Activated T-helper 17 cell treated with anti-CD3 and anti-CD28 coated beads, Interleukin-2, amount 50 U/mL, for 72 hours (primary cell): ENCODE data around the gene SSRP1. TPM values are rescaled to one million over a fixed set of nuclear protein-coding genes. Genes with fewer than 3 reads are reported as not detected.
"Not testable (repeated sequence)": the region's sequence is repeated elsewhere in the genome, so short reads cannot be mapped to it uniquely, and the experiment has no call there.

Experiments
- ATAC-seq: fragments of 150-1000 bp; cut with Tn5 transposase; replicated peaks from 2 replicates; pipeline ENCODE4 v1.10.0; 2021; ENCODE audit warnings: mild to moderate bottlenecking, moderate library complexity
- H3K27ac Mint-ChIP-seq: one replicate; pipeline ENCODE4 v1.8.0; 2022; ENCODE audit warnings: mixed read lengths
- H3K27me3 Mint-ChIP-seq: one replicate; pipeline ENCODE4 v1.8.0; 2022; ENCODE audit warnings: mixed read lengths
- H3K36me3 Mint-ChIP-seq: one replicate; pipeline ENCODE4 v1.8.0; 2022; ENCODE audit warnings: low read depth, mild to moderate bottlenecking, mixed read lengths
- H3K4me1 Mint-ChIP-seq: one replicate; pipeline ENCODE4 v1.8.0; 2022; ENCODE audit warnings: mixed read lengths
- H3K4me3 Mint-ChIP-seq: one replicate; pipeline ENCODE4 v1.8.0; 2022; ENCODE audit warnings: mild to moderate bottlenecking, mixed read lengths
- H3K9me3 Mint-ChIP-seq: one replicate; pipeline ENCODE4 v1.8.0; 2022; ENCODE audit warnings: mixed read lengths
- total RNA-seq, 2 donors: library from RNA; stranded (reverse); gene quantifications; one replicate each; pipeline ENCODE4 v1.2.3, GENCODE V29; 2022

The SSRP1 gene
- total RNA-seq, 2 donors from 2014 or later: 92.1 to 171 TPM

GRCh38 chr11:57336856-57337255 lies 1.2 kb upstream of the SSRP1 start:
- not testable (repeated sequence) for H3K27me3 Mint-ChIP-seq

DNA sequence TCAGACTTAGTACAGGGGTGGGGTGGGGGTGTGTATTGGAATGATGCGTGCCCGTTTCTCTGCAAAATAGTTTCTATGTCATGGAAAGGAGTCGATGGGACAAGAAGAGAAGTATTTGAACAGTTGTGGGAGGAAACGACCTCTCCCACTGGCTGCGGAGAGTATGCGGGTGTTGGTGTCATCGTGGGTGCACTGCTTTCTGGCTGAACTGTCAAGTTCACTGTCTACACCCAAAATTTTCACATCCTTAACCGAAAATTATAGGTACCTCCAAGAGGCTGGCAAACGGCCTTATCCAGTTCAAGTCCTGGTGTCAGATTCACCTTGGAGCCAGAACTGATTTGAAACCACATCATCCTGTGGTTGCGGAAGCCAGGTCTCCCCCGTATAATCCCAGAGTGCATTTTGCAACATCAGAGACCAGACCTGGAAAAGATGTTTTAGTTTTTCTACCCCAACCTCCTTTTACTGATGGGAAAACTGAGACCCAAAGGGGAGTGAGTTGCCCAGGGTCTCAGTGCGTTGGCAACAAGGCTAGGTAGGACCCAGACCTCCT lies 497 bp upstream of the SSRP1 start:
- ATAC-seq: peak; percentile 24
- H3K4me3 Mint-ChIP-seq: peak overlapping the region; percentile 97
- no peaks in the 10 kb centered on the region for H3K9me3 Mint-ChIP-seq
- peaks cover 47% of the 10 kb centered on the region for H3K36me3 Mint-ChIP-seq
- peaks cover 18% of the 10 kb centered on the region for H3K4me1 Mint-ChIP-seq
- H3K27ac Mint-ChIP-seq: peak overlapping the region; percentile 99
- no peaks in the 10 kb centered on the region for H3K27me3 Mint-ChIP-seq

More at GRCh38 chr11:57336856-57337255, 1.2 kb upstream of the SSRP1 start:
- Mint-ChIP-seq H3K36me3 (peaks cover 40% of the 10 kb centered on the region), H3K4me3 (peak overlapping the region; percentile 97), H3K27ac (peak overlapping the region; percentile 99), H3K4me1 (peaks cover 18% of the 10 kb centered on the region)
- not testable (repeated sequence) for ATAC-seq, H3K9me3 Mint-ChIP-seq

DNA sequence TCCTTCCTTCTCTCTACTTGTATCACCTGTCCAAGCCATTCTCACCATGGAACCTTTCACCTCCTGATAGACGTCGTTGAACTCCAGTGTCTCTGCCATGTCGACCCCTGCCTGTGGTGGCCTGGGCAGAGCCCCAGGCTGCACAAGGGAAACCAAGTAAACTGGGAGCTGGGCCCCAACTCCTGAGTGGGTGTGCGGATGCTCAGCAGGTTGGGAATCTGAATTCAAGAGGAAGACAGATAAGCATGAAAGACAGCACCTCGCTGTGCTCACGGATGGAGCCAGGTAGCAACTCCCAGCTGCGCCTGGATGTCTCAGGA lies 709 bp downstream of the SSRP1 start:
- ATAC-seq: no peak
- peaks cover 59% of the 10 kb centered on the region for H3K36me3 Mint-ChIP-seq
- H3K27ac Mint-ChIP-seq: peak overlapping the region; percentile 90
- H3K9me3 Mint-ChIP-seq: no peaks in the 10 kb centered on the region
- H3K27me3 Mint-ChIP-seq: no peaks in the 10 kb centered on the region
- peaks cover 28% of the 10 kb centered on the region for H3K4me1 Mint-ChIP-seq
- peak overlapping the region; percentile 97 for H3K4me3 Mint-ChIP-seq

DNA sequence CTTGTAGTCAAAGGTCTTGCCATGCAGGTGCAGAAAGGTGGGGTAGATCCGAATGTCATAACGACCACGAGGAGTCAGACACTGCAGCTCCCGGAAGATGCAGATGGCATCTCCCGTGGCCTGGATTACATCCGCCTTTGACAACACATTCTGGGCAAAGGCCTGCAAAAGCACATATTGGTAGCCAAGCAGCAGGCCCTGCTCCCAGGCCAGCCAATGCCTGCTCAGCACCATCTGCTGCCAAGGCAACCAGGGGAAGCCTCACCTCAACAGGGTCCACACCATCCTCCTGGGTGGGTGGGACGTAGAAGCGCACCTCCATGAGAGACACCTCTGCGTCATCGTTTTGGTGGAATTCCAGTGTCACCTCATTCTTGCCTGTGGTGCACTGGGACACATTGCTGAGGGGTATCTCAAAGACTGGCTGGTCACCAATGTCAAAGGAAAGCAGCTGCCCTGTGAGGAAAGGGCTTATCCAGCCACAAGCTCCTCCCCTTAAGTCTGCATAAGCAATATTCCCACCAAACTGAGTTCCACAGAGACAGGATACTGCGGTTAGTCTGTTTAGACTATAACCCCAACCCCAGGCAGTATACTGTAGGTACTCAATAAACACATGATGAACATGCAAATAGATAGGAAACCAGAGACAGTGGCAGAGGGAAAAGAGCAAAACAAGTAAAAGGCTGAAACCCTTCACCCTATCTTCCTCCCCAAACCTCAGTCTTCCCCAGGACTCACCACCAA lies 2.8 kb downstream of the SSRP1 start:
- H3K4me3 Mint-ChIP-seq: peak overlapping the region; percentile 21
- peaks cover 39% of the 10 kb centered on the region for H3K4me1 Mint-ChIP-seq
- ATAC-seq: no peak
- H3K9me3 Mint-ChIP-seq: no peaks in the 10 kb centered on the region
- no peaks in the 10 kb centered on the region for H3K27me3 Mint-ChIP-seq
- no peak overlapping the region for H3K27ac Mint-ChIP-seq
- peaks cover 80% of the 10 kb centered on the region for H3K36me3 Mint-ChIP-seq

GRCh38 chr11:57331720-57332119 lies 4.0 kb downstream of the SSRP1 start:
- no peak overlapping the region for H3K27ac Mint-ChIP-seq
- no peak for ATAC-seq
- H3K9me3 Mint-ChIP-seq: no peaks in the 10 kb centered on the region
- peaks cover 92% of the 10 kb centered on the region for H3K36me3 Mint-ChIP-seq
- no peaks in the 10 kb centered on the region for H3K27me3 Mint-ChIP-seq
- H3K4me3 Mint-ChIP-seq: no peak overlapping the region
- H3K4me1 Mint-ChIP-seq: peaks cover 45% of the 10 kb centered on the region

DNA sequence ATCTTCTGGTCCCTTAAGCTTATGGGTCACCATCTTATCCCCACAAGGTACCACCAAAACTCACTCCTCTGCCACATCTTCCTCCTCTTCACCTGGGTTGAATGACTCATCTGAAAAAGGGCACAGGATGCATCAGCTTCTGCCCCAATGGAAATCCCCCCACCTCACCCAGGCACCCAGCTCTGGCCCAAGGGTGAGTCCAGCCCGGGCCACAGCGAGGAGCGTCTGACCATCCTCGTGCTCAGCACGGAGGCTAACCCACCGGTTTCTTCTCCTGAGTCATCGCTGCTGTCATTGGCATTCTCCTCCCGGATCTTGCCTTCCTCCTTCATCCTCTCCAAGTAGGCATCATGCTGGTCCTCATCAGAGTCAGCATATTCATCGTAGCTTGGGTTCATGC lies 5.7 kb downstream of the SSRP1 start:
- ATAC-seq: peak; percentile 79
- peak overlapping the region; percentile 29 for H3K27ac Mint-ChIP-seq

DNA sequence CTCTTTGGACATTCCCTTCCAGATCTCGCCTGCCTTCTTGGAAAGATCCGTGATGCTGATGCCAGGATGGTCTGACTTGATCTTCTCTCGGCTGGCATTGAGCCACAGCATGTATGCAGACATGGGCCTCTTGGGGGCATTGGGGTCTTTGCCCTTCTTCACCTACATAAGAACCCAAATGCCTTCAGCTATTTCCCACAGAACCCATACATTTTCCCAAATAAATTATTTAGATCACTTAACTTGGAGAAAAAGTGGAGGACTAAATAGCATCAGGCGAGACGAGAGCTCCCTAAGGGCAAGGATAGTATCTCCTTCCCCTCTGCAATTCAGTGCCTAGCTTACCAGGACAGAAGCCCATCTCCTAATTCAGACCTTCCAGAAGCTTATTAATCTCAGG lies 8.0 kb downstream of the SSRP1 start:
- Mint-ChIP-seq H3K4me1 (peaks cover 55% of the 10 kb centered on the region), H3K9me3 (no peaks in the 10 kb centered on the region), H3K36me3 (peaks cover 78% of the 10 kb centered on the region), H3K27me3 (no peaks in the 10 kb centered on the region), H3K4me3 (no peak overlapping the region), H3K27ac (no peak overlapping the region)
- ATAC-seq: no peak

More for the DNA sequence above, 5.7 kb downstream of the SSRP1 start:
- H3K4me3 Mint-ChIP-seq: peak overlapping the region; percentile 43
- no peaks in the 10 kb centered on the region for H3K27me3 Mint-ChIP-seq
- H3K4me1 Mint-ChIP-seq: peaks cover 56% of the 10 kb centered on the region
- no peaks in the 10 kb centered on the region for H3K9me3 Mint-ChIP-seq
- H3K36me3 Mint-ChIP-seq: peaks cover 100% of the 10 kb centered on the region

DNA sequence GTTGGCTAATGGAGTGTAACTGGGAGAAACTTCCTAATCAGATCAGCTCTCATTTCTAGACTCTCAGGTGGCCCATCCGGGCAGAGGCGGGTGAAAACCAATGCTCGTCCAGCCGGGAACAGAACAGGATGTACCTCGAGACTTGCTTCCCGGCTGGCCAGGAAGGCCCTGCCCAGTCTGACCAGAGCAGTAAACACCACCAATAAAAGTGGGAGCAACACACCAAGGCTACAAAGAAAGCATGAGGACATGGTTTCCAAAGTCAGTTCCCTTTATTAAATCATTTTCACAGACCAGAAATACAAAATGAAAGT lies 10.0 kb downstream of the SSRP1 start:
- Mint-ChIP-seq H3K27me3 (no peaks in the 10 kb centered on the region), H3K4me3 (peak overlapping the region; percentile 88), H3K36me3 (peaks cover 63% of the 10 kb centered on the region), H3K27ac (peak overlapping the region; percentile 90), H3K9me3 (no peaks in the 10 kb centered on the region), H3K4me1 (peaks cover 66% of the 10 kb centered on the region)
- ATAC-seq: peak; percentile 2

DNA sequence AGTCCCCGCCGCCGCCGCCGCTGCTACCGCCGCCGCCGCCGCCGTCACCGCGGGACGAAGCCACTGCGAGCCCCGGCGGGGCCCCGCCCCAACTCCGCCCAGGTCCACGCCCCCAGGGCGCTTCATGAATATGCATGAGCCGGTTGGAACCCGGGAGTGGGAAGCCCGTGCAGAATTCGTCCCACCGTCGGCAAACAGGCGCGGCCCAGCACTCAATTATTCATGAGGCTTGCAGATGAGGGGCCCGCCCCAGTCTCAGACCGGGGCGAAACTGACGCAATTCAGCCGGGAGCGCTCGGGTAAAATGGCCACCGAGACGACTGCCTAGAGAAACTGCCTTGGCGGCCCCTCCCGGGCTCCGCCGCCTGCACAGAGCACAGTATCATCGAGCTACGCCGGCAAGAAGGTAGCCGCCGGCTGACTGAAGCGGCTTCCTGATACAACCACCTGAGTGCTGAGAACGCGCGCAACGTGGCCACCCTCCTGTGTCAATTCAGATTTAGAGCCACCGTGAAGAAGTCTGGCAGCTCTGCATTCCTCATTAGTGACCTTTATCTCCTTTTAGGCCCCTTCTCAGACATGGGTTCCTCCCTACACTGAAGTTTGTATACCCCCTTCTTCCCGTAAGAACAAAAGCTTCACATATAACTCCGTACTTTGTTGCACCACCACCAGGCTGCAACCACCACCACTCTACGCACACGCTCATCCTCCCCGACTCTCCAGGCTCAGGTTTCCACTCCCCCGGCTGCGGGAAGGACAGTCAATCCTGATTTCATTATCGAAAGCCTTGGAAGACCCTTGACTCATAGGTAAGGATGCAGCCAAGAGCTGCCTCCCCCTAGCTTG lies 10.6 kb downstream of the SSRP1 start, which contains the start of gene TNKS1BP1:
Gene TNKS1BP1 (minus strand): TSS at position 67 of the 849 bp plus-strand sequence. CDS start 3,067 bp downstream, outside the sequence.
- H3K27me3 Mint-ChIP-seq: no peaks in the 10 kb centered on the region
- peak; percentile 92 for ATAC-seq
- H3K9me3 Mint-ChIP-seq: no peaks in the 10 kb centered on the region
- H3K4me1 Mint-ChIP-seq: peaks cover 60% of the 10 kb centered on the region
- H3K4me3 Mint-ChIP-seq: peak within 1 kb of the TSS; percentile 88
- peaks cover 58% of the 10 kb centered on the region for H3K36me3 Mint-ChIP-seq
- peak within 1 kb of the TSS; percentile 90 for H3K27ac Mint-ChIP-seq

- Mint-ChIP-seq H3K4me3 (peak overlapping the region; percentile 88), H3K9me3 (no peaks in the 10 kb centered on the region), H3K36me3 (peaks cover 50% of the 10 kb centered on the region), H3K4me1 (peaks cover 54% of the 10 kb centered on the region), H3K27me3 (no peaks in the 10 kb centered on the region), H3K27ac (peak overlapping the region; percentile 50)
- ATAC-seq: no peak
Observed at GRCh38 chr11:57324154-57324885, 11.4 kb downstream of the SSRP1 start.

GRCh38 chr11:57323855-57324153 lies 11.9 kb downstream of the SSRP1 start:
- peak overlapping the region; percentile 50 for H3K27ac Mint-ChIP-seq
- H3K9me3 Mint-ChIP-seq: no peaks in the 10 kb centered on the region
- H3K27me3 Mint-ChIP-seq: no peaks in the 10 kb centered on the region
- H3K36me3 Mint-ChIP-seq: peaks cover 50% of the 10 kb centered on the region
- H3K4me1 Mint-ChIP-seq: peaks cover 56% of the 10 kb centered on the region
- ATAC-seq: no peak
- H3K4me3 Mint-ChIP-seq: peak overlapping the region; percentile 88

GRCh38 chr11:57323167-57323854 lies 12.4 kb downstream of the SSRP1 start:
- Mint-ChIP-seq H3K9me3 (no peaks in the 10 kb centered on the region), H3K4me1 (peaks cover 52% of the 10 kb centered on the region), H3K27me3 (no peaks in the 10 kb centered on the region), H3K36me3 (peaks cover 45% of the 10 kb centered on the region), H3K27ac (peak overlapping the region; percentile 50), H3K4me3 (peak overlapping the region; percentile 88)
- ATAC-seq: no peak

GRCh38 chr11:57322256-57323166 lies 13.2 kb downstream of the SSRP1 start:
- no peak for ATAC-seq
- peak overlapping the region; percentile 0 for H3K27ac Mint-ChIP-seq
- H3K9me3 Mint-ChIP-seq: no peaks in the 10 kb centered on the region
- H3K4me3 Mint-ChIP-seq: peak overlapping the region; percentile 88
- H3K4me1 Mint-ChIP-seq: peaks cover 49% of the 10 kb centered on the region
- H3K36me3 Mint-ChIP-seq: peaks cover 37% of the 10 kb centered on the region
- H3K27me3 Mint-ChIP-seq: no peaks in the 10 kb centered on the region
